Parathyroid adenoma (tissue), 2 donors: ENCODE results near the gene ANKRD13A.

Experiments
- H2AFZ ChIP-seq: fragments of 300-600 bp; sonication (generic); one replicate; pipeline ENCODE4 v1.7.0; 2017; ENCODE audit warnings: antibody characterized with exemption, mild to moderate bottlenecking
- H3K27ac ChIP-seq: fragments of 300-600 bp; sonication (generic); one replicate; pipeline ENCODE4 v1.7.0; 2017
- H3K27me3 ChIP-seq: fragments of 300-600 bp; sonication (generic); one replicate; pipeline ENCODE4 v1.7.0; 2017; ENCODE audit warnings: low read length; ENCODE audit not compliant: control insufficient read depth, insufficient read depth
- H3K36me3 ChIP-seq: fragments of 300-600 bp; sonication (generic); one replicate; pipeline ENCODE4 v1.7.0; 2017; ENCODE audit warnings: low read length; ENCODE audit not compliant: control insufficient read depth, insufficient read depth
- H3K4me1 ChIP-seq: fragments of 300-600 bp; sonication (generic); one replicate; pipeline ENCODE4 v1.7.0; 2017; ENCODE audit warnings: control low read depth
- H3K4me2 ChIP-seq: fragments of 300-600 bp; sonication (generic); one replicate; pipeline ENCODE4 v1.7.0; 2017; ENCODE audit warnings: low read length
- H3K4me3 ChIP-seq: fragments of 300-600 bp; sonication (generic); one replicate; pipeline ENCODE4 v1.7.0; 2017; ENCODE audit warnings: low read depth, low read length
- H3K79me2 ChIP-seq: fragments of 300-600 bp; sonication (generic); one replicate; pipeline ENCODE4 v1.7.0; 2017; ENCODE audit warnings: control low read depth
- H3K9ac ChIP-seq: fragments of 300-600 bp; sonication (generic); one replicate; pipeline ENCODE4 v1.7.0; 2017; ENCODE audit warnings: mild to moderate bottlenecking
- H3K9me3 ChIP-seq: fragments of 300-600 bp; sonication (generic); one replicate; pipeline ENCODE4 v1.7.0; 2017; ENCODE audit warnings: low read length; ENCODE audit not compliant: control insufficient read depth
- CTCF ChIP-seq: fragments of 300-600 bp; sonication (generic); IDR thresholded peaks from one replicate; pipeline ENCODE4 v1.7.0; 2017; ENCODE audit warnings: antibody characterized with exemption, mild to moderate bottlenecking
- donor health status: primary hyperparathyroidism.

Gene ANKRD13A

DNA sequence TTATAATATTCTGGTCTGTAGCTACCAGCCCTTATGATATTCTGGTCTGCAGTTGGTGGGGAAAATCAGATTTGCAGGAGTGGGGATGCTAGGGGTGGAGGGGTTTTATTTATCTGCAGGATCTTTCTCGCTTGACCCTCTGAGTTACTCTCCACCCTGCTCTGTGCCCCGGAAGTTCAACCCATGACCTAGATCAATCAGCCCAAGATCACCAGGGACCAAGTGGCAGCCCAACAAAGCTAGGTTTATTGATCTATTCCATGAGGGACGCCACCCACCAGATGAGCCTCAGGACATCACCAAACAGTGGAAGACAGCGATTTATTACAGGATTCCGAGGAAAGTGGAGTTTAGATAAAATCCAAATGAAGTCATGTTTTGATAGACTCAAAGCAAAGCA is 74.9 kb downstream of the ANKRD13A start:
- Histone ChIP-seq H3K4me3 (no peak overlapping the region), H3K27me3 (no peaks in the 10 kb centered on the region), H3K9ac (no peak overlapping the region), H3K4me1 (no peaks in the 10 kb centered on the region), H3K27ac (no peak overlapping the region), H2AFZ (no peak overlapping the region), H3K4me2 (no peak overlapping the region), H3K36me3 (no peaks in the 10 kb centered on the region), H3K79me2 (no peaks in the 10 kb centered on the region), H3K9me3 (no peaks in the 10 kb centered on the region)
- TF ChIP-seq CTCF: no peak

DNA sequence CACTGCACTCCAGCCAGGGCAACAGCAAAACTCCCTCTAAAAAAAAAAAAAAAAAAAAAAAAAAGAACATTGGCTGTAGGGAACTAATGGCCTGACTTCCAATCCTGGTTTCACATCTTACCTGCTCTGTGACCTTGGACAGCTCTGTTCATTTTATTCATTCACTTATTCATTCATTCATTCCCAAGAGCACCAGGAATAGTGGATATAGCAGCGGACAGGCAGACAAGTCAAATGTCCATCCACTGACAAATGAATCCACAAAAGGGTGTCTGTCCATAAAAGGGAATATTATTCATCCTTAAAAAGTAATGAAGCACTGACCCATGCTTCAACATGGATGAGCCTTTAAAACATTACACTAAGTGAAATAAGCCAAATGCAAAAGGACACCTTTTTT is 76.7 kb downstream of the ANKRD13A start:
- no peaks in the 10 kb centered on the region for H3K79me2 ChIP-seq
- no peak overlapping the region for H3K4me3 ChIP-seq
- no peak overlapping the region for H3K27ac ChIP-seq
- H3K27me3 ChIP-seq: no peaks in the 10 kb centered on the region
- no peak overlapping the region for H2AFZ ChIP-seq
- H3K36me3 ChIP-seq: no peaks in the 10 kb centered on the region
- H3K9ac ChIP-seq: no peak overlapping the region
- no peak overlapping the region for H3K4me2 ChIP-seq
- TF ChIP-seq CTCF: no peak
- no peaks in the 10 kb centered on the region for H3K4me1 ChIP-seq
- no peaks in the 10 kb centered on the region for H3K9me3 ChIP-seq

DNA sequence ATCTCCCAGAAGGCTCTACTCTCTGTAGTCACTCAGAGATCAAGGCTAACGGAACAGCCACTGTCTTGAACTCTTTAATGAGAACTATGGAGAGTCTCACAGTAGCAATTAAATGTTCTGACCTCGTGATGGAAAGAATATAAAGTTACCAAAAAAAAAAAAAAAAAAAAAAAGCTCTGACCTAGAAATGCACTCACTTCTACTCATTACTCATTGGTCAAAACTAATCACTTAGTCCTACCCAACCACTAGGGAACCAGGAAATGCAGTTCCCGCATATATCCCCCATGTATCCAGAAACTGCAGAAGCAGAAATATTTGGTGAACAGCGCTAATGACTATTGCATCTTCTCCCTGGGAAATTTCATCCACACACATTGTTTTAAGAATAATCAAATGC is 78.6 kb downstream of the ANKRD13A start:
- Histone ChIP-seq H2AFZ (no peak overlapping the region), H3K4me1 (no peaks in the 10 kb centered on the region), H3K27me3 (no peaks in the 10 kb centered on the region), H3K36me3 (no peaks in the 10 kb centered on the region), H3K4me2 (no peak overlapping the region), H3K9me3 (no peaks in the 10 kb centered on the region), H3K9ac (no peak overlapping the region), H3K4me3 (no peak overlapping the region), H3K79me2 (no peaks in the 10 kb centered on the region), H3K27ac (no peak overlapping the region)
- TF ChIP-seq CTCF: no peak

DNA sequence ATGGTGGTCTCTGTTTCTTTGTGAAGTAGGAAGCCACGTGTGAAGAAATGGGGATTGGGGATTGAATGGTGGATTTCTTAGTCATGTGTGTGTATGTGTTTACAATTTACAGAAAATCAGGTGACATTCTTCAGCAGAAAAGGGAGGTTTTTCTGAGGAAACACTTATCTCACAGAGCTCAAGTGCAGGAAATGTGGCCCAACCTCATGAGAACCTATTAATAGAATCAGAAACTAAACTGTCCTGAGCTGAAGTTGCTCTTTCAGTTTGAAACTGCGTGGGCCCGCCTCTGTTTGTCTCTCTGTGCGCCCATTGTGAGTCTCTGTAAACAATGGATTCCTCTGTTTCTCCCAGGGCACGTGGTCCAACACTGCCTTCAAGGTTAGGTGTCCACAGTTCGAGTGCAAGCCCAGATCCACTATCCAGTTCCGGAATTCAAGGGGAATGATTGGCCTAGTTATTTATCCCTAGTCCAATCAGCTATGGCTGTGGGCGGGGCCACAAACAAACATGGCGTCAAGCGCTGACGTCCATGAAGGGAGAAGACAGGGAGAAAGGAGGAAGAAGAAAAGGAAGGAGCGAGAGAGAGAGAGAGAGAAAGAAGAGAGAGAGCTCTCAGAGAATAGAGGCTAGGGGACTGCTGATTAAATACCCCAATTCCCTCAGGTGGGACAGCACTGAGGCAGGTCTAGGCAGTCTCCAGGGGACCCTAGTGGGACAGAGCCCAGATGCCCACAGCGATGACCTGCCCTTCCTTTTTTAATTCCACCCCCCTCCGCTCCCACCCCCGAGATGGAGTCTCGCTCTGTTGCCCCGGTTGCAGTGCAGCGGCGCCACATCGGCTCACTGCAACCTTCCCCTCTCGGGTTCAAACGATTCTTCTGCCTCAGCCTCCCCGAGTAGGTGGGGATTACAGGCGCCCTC is 80.5 kb downstream of the ANKRD13A start:
- Histone ChIP-seq H3K79me2 (no peaks in the 10 kb centered on the region), H3K9ac (no peak overlapping the region), H3K4me1 (no peaks in the 10 kb centered on the region), H3K27me3 (no peaks in the 10 kb centered on the region), H3K36me3 (no peaks in the 10 kb centered on the region), H2AFZ (peak overlapping the region; percentile 42), H3K4me3 (no peak overlapping the region), H3K4me2 (no peak overlapping the region), H3K27ac (no peak overlapping the region), H3K9me3 (no peaks in the 10 kb centered on the region)
- TF ChIP-seq CTCF: no peak

DNA sequence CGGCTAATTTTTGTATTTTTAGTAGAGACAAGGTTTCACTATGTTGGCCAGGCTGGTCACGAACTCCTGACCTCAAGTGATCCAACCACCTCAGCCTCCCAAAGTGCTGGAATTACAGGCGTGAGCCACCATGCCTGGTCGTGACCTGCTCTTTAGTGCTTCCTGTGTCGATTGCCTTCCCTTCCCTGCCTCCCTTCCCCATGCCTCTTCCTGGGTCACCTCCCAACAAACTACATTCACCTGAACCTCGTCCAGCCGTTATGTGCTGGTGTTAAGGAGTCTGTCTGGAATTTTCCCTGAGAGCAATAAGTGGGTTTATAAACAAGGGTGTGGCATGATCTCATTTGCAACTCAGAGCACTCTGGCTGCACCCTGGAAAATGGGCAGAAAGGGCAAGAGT is 81.2 kb downstream of the ANKRD13A start:
- no peak for TF ChIP-seq CTCF
- Histone ChIP-seq H3K9ac (no peak overlapping the region), H3K4me3 (no peak overlapping the region), H2AFZ (no peak overlapping the region), H3K79me2 (no peaks in the 10 kb centered on the region), H3K27me3 (no peaks in the 10 kb centered on the region), H3K4me1 (no peaks in the 10 kb centered on the region), H3K27ac (no peak overlapping the region), H3K36me3 (no peaks in the 10 kb centered on the region), H3K9me3 (no peaks in the 10 kb centered on the region), H3K4me2 (no peak overlapping the region)
